GM19099 (cell line): ENCODE data around the gene GNG4.

Source experiments
- POLR2A ChIP-seq: IDR thresholded peaks from 3 replicates; pipeline ENCODE4 v1.6.1; 2011; ENCODE audit warnings: low read depth; ENCODE audit not compliant: insufficient read length; ENCODE audit errors: extremely low read depth

The GNG4 gene

DNA sequence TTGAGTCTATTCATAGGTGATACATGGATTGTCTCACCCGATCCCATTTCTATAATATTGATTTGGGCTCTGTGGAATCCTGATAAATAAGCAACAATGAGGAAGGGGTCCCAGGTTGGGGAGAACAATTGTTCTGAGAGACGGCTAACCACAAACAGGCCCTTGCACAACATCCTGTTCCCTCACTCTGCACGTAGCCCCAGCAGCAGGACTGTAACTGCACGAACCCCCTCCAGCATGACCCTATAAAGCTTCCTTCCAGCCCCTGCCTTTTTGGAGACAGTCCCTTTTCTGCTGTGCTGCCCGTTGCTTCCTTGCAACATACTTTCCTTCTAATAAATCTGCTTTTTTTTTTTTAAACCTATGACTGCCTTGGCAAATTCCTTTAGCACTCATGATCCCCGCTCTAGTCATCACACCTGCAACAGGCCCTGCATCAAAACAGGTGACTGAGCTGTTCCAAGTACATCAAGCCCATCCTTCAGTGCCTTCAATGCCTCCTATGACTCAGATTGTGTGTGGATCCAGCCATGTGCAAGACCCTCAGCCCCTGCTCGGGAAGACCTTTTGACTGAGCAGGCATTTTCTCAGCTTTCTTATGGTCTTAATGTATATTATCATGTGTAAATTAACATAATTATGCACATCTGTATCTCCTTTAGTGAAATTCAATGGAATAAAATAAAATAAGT lies 81.6 kb downstream of the GNG4 start:
- no peak for TF ChIP-seq POLR2A

DNA sequence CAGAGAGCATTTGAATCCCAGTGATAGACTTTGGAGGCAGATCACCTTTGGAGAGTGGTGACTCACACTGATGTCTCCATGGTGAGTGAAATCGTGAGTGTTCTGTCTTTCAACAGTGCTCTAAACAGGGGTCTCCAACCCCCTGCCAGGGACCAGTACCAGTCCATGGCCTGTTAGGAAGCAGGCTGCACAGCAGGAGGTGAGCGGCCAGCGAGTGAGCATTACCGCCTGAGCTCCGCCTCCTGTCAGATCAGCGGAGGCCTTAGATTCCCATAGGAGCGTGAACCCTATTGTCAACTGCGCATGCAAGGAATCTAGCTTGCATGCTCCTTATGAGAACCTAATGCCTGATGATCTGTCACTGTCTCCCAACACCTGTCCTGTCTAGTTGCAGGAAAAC lies 83.5 kb downstream of the GNG4 start:
- TF ChIP-seq POLR2A: no peak

DNA sequence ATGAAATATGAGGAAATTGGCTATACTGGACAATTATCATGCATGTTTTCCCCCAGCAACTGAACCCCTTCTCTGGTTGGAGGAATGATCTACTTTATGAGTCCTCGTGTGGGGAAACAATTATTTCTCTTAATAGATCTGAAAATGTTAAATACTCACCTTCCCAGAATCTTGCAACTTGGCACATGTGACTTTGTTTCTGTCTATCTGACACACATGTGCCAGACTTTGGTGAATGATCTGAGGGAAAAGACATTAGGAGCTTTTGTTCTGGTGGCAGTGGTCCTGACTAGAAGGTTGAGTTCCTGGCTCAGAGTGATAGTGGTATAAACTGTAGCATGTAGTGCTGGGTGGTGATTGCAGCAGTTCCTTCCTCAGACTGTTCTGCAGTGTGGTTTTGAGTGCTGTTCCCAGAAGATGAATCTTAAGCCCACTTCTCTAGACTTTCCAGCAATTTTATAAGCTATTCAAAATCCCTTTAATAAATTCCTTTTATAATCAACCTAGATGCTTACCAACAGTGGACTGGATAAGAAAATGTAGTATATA lies 86.0 kb downstream of the GNG4 start:
- no peak for TF ChIP-seq POLR2A

DNA sequence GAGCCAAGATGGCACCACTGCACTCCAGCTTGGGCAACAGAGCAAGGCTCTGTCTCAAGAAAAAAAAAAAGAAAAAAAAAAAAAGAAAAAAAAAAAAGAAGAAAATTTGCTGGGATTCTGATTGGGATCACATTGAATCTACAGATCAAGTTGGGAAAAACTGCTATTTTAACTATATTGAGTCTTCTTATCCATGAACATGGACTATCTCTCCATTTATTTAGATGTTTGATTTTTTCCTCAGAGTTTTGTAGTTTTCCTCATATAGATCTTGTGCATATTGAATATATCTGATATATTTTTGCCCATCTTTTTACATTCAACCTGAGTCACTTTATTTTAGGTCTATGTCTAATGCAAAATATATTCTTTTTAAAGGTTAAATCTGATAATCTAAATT lies 87.0 kb downstream of the GNG4 start:
- no peak for TF ChIP-seq POLR2A

DNA sequence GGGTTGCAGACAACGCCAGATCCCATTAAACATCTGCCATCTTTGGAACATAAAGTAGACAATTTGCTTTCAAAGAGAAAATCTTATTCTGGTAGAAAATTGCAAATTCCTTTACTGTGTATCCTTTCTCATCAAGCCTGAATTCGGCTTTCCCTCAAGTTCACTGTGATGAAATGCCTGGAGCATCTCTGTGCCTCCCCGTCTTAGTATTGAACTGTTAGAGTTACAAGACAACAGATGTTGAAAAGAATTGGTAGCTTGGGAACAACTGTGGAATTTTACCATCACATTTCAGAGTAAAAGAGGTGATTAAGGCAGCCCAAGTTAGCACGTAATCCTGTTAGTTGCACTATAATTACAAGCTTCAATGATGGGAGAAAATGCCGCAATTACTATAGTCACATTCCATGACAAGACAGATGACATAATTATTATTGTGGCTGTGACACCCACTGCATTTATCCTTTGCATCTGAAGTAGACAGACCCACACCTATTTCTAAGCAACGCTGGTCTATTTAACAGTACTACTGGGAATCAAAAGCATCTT lies 90.9 kb downstream of the GNG4 start:
- no peak for TF ChIP-seq POLR2A

DNA sequence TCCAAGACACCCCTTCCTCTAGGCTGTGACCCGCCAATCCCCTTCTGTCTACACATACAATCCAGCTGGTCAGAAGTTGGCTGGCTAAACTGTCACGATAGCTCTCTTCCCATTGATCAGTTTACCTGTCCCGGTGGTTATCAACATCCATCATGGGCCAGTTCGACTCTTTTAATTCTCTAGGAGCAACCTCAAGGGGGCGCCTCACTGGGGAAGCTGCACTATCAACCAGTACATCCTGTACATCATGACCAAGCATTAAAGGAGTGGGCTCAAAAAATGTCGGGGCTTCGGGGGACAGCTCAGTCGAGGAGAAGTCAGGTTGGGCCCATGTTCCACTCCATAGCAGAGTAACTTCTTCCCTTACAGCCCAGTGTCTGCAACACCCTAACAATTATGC lies 92.1 kb downstream of the GNG4 start:
- no peak for TF ChIP-seq POLR2A

DNA sequence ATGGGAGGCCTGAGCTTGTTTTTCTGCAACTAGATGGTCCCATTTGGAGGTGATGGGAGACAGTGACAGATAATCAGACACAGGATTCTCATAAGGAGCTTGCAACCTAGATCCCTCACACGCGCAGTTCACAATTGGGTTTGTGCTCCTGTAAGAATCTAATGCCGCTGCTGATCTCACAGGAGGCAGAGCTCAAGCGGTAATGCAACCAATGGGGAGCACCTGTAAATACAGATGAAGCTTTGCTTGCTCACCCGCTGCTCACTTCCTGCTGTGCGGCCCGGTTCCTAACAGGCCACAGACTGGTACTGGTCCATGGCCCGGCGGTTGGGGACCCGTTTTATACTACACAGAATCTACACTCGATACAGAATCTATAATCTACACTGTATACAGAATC lies 92.8 kb downstream of the GNG4 start:
- TF ChIP-seq POLR2A: no peak

DNA sequence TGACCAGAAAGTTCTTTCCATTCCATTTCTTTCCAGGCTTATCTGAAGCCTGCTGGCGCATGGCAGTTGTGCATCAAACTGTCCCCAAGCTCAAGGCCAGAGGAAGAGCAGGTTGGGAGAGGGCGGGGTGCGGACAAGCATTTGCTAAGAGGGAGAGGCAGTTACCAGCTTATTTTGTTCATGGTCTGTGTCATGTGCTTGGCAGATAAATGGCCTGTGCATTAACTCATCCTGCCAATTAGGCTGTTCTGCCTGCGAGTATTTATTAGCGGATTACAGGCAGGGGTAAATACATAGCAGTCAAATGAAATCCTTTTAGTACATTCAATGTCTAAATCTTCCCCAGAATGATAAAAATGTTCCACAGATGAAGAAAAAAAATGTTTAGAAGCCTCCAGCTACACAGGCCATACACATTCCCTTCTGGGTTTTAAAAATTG lies 96.5 kb downstream of the GNG4 start:
- no peak for TF ChIP-seq POLR2A

DNA sequence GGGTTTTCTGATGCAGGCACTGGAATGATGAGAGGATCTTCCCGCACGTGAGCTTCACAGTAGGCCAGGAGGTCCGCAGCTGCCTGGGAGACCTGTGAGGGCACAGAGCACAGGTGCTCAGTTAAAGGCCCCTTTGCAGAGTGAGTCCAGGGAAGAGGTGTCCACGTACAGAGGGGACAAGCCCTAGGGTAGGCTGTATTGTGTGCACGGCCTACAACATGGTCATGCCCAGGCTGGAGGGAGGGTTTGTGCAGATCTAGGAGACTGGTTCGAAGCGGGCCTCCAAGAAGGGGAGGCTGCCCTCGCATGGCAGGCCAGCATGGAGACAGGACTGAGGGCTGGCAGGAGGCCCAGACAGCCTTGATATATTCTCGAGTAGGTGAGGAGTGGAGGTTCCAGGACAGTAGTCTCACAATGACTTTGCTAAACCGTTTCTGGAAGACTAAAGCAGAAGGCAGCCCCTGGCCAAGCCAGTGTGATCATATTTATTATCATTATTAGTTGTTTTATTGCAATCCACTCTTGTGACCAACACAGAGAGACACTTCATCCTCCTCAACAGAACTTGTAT lies 97.4 kb downstream of the GNG4 start:
- TF ChIP-seq POLR2A: no peak

DNA sequence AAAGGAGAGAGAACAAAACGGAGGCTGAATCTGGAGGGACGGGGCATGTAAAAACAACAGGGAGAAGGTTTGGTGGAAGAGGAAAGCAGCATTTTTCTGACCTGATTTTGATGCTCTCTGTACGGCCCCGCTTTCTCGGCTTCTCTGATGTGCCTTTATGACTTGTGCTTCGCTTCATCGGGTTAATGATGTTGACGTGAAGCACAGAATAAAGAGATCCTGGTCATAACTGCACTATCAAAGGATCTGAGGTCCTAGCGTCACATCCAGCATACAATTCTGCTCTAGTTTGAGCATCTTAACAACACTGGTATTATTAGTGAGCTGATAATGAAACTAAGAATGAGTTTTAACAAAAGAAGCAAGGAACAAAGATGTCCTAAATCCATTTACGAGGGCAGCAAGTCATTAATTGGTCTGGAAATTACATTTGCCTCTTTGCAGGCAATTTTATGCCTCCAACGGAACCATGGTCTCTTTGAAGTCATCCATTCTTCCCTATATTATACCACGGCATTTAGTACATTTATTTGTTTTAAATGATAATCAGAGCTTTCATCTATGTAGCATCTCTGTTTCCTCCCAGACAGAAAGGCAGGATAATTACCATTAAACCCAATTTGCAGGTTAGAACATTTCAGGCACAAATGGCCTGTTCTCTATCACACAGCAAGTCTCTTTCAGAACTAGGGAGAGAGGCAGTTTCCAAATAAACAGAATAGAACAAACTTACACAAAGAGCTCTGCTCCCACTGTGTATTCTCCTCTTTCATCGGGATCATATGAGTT lies 100.0 kb downstream of the GNG4 start:
- no peak for TF ChIP-seq POLR2A

DNA sequence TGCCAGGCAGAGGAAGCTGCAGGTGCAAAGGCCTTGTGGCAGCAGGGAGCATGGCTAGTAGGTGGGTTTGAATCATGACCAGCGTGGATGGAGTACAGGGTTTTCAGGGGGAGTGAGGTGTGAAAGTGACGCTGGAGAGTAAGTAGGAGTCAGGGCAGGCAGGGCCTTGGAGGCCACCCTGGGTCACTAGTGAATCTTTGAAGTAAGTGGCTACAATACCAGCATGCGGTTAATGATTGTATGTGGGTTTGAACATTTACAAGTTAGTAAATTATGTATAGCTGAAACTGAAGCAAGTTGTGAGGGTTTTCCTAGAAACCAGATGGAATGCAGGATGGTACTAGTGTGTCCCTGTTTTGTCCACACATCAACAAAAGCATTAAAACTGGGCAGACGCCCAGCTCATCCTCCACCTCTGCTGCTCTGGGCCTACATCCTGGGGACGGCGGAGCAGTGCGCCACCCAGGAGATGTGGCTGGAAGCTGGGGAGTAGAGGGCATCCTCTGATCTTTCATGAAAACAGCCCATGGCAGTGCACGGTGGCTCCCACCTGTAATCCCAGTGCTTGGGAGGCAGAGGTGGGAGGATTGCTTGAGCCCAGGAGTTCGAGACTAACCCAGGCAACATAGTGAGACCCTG lies 104.2 kb downstream of the GNG4 start:
- no peak for TF ChIP-seq POLR2A

DNA sequence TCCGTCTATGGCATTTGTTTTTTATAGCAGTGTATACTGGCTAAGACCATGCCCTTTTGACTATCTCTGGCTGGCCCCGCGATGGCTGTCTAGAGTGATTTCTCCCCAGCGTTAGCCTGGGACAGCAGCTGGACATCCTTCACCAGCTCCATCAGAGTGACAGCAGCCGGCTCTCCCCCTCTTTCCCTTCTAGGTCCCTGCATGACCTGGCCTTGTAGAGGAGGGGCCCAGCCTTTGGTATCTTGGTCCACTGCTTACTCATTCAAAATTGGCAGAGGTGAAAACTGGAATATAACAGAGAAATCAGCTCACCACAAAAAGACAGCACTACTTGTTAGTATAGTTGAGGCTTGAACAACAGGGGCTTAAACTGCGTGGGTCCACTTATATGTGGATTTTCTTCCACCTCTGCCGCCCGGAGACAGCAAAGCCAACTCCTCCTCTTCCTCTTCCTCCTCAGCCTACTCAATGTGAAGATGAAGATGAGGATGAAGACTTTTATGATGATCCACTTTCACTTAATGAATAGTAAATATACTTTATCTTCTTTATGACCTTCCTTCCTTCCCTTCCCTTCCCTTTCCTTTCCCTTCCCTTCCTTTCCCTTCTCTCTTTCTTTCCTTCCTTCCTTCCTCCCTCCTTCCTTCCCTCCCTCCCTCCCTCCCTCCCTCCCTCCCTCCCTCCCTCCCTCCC lies 116.0 kb downstream of the GNG4 start:
- TF ChIP-seq POLR2A: no peak

DNA sequence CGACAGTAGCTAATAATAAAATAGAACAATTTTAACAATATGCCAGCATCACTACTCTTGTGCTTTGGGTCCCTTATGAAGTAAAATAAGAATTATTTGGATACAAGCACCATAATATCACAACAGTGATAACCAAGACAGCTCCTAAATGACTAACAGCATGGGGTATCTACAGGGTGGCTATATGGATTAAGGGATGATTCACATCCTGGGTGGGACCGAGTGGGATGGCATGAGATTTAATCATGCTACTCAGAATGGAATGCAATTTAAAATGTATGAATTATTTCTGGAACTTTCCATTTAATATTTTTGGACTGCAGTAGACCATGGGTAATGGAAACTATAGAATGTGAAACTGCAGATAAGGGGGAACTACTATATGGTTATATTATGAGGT lies 117.2 kb downstream of the GNG4 start:
- TF ChIP-seq POLR2A: no peak

DNA sequence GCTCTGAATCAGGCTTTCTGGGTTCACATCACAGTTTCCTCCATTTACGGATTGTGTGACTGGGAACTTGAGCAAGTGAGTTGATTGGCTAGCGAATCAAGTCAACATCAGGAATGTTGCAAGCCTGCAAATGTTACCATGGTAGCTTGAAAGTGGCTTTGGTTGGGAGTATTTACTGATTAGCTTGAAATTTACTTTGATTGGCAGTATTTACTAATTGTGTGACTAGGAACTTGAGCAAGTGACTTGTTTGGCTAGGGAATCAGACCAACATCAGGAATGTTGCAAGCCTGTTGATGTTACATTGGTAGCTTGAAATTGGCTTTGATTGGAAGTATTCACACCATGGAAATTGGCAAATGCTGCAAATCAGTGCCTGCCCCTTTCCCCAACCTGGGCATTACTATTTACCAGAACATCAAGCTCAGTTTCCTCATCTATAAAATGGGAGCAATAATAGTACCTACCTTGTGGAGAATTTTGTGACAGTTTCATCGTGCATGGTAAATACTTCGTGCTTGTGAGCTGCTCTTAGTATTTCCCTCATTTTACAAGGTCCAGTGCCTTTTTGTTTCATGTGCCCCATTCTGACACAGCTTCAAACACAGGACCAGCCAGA lies 122.3 kb downstream of the GNG4 start:
- no peak for TF ChIP-seq POLR2A

DNA sequence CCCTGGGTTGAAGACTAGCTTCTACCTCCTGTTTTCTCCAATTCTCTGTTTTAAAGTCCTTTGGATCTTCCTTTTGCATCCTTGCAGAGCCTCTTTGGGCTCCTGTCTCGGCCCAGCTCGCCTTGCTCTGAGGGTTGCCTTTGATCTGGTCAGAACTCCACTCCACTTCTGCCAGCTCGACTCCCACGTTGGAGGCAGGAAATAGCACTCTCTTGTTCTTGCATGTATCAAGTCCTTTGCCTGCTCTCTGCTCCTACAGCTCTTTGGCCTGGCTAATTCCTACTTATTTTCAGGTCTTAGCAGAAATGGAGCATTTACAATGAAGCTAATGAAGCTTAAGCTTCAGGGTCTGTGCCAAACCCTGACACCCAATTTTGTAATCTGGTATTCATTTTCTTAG lies 124.3 kb downstream of the GNG4 start:
- no peak for TF ChIP-seq POLR2A
